ENCODE results near the gene ECD.

Gene ECD

GRCh38 chr10:73167783-73168464 lies at the start of gene ECD, which contains the start of gene FAM149B1:
TSS of gene ECD (minus strand) at chr10:73168008. CDS start at chr10:73163937, 4,071 bp downstream.
TSS of gene FAM149B1 (plus strand) at chr10:73168119. CDS start at chr10:73168340, 221 bp downstream.
- peak; percentile 88 to 90 for DNase-seq (ENCODE audit: low read depth in 2 of 2)

GRCh38 chr10:73215749-73216148 lies 47.9 kb upstream of the ECD start:
- no peak for DNase-seq (ENCODE audit: low read depth in 2 of 2)

GRCh38 chr10:73211106-73211811 lies 43.5 kb upstream of the ECD start:
- DNase-seq (ENCODE audit: low read depth in 2 of 2), result no peak

- DNase-seq (ENCODE audit: low read depth in 2 of 2), result no peak
These were observed 42.7 kb upstream of the ECD start for GRCh38 chr10:73210395-73211105.

GRCh38 chr10:73209705-73210104 lies 41.9 kb upstream of the ECD start:
- no peak for DNase-seq (ENCODE audit: low read depth in 2 of 2)

- DNase-seq (ENCODE audit: low read depth in 2 of 2), result no peak
These were observed 40.1 kb upstream of the ECD start for GRCh38 chr10:73207883-73208282.

- DNase-seq (ENCODE audit: low read depth in 2 of 2), result no peak
These were observed 38.6 kb upstream of the ECD start for GRCh38 chr10:73206385-73206784.

- DNase-seq (ENCODE audit: low read depth in 2 of 2), result no peak
These were observed 38.1 kb upstream of the ECD start for GRCh38 chr10:73205890-73206289.

- no peak for DNase-seq (ENCODE audit: low read depth in 2 of 2)
These were observed 37.3 kb upstream of the ECD start for GRCh38 chr10:73205081-73205480.

GRCh38 chr10:73190188-73190587 lies 22.4 kb upstream of the ECD start:
- DNase-seq (ENCODE audit: low read depth in 2 of 2), result no peak

- no peak for DNase-seq (ENCODE audit: low read depth in 2 of 2)
These were observed 18.5 kb upstream of the ECD start for GRCh38 chr10:73186266-73186665.

GRCh38 chr10:73183667-73184281 lies 16.0 kb upstream of the ECD start:
- DNase-seq (ENCODE audit: low read depth in 2 of 2), result no peak

- DNase-seq (ENCODE audit: low read depth in 2 of 2), result no peak
These were observed 14.8 kb upstream of the ECD start for GRCh38 chr10:73182568-73182967.

- DNase-seq (ENCODE audit: low read depth in 2 of 2), result no peak
These were observed 6.5 kb upstream of the ECD start for GRCh38 chr10:73174148-73174925.

- no peak for DNase-seq (ENCODE audit: low read depth in 2 of 2)
These were observed 5.1 kb upstream of the ECD start for GRCh38 chr10:73172867-73173266.

- DNase-seq (ENCODE audit: low read depth in 2 of 2), result no peak
These were observed 1.5 kb upstream of the ECD start for GRCh38 chr10:73169320-73169719.

- DNase-seq (ENCODE audit: low read depth in 2 of 2), result no peak
These were observed 626 bp upstream of the ECD start for GRCh38 chr10:73168465-73168803.

- DNase-seq (ENCODE audit: low read depth in 2 of 2), result no peak
These were observed 388 bp downstream of the ECD start for GRCh38 chr10:73167458-73167782.

- no peak for DNase-seq (ENCODE audit: low read depth in 2 of 2)
These were observed 836 bp downstream of the ECD start for GRCh38 chr10:73166972-73167371.

GRCh38 chr10:73163096-73163495 lies 4.7 kb downstream of the ECD start:
- no peak for DNase-seq (ENCODE audit: low read depth in 2 of 2)

GRCh38 chr10:73161662-73162061 lies 6.1 kb downstream of the ECD start:
- DNase-seq (ENCODE audit: low read depth in 2 of 2), result no peak

GRCh38 chr10:73161079-73161478 lies 6.7 kb downstream of the ECD start:
- DNase-seq (ENCODE audit: low read depth in 2 of 2), result no peak
